GM18909 (cell line): ENCODE results near the gene CES2.

Source experiments
- ATAC-seq: cut with Tn5 transposase; IDR thresholded peaks from one replicate; pipeline ENCODE4 v1.9.1; 2021; ENCODE audit warnings: mild to moderate bottlenecking; ENCODE audit not compliant: unreplicated experiment, poor library complexity

Gene CES2

GRCh38 chr16:66902648-66903543, 32.4 kb upstream of the CES2 start:
- ATAC-seq: no peak

GRCh38 chr16:66903544-66904427, 31.5 kb upstream of the CES2 start:
- ATAC-seq: no peak

GRCh38 chr16:66904428-66904845, 30.9 kb upstream of the CES2 start:
- ATAC-seq: no peak

DNA sequence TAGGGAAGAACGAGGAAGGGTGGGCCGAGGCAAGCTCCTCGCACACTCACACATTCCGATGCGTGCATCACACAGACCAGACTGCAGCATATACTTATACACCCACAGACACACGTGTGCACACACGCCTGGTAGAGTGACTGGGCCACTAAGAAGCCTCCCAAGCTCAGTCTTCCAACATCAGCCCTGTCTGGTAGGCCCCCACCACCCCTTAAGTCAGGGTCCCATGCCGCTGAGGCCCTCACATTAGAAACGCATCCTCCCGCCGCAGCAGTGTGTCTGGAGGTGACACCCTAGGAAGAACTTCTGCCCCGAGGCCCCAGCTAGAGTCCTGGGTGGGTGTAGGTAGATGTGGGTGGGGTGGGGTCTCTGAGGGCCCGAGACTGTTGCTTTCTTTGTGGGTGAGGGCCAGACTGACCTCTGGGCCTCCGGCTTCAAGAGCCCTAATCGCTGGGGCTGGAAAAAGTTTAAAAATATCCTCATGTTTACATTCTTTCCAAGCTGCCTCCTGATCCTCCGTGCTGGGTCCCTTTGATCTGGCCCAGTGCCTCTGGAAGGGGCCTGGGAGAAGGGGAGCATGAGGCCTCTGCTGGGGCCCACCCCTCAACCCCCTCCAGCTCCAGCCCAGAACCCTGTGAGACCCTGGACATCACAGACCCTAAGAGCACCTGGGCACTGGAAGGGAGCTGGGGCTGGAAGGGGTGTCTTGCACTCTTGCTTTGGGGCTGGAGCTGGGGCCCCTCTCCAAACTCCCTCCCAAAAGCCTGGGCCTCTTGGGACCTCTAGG, 30.3 kb upstream of the CES2 start:
- ATAC-seq: no peak

DNA sequence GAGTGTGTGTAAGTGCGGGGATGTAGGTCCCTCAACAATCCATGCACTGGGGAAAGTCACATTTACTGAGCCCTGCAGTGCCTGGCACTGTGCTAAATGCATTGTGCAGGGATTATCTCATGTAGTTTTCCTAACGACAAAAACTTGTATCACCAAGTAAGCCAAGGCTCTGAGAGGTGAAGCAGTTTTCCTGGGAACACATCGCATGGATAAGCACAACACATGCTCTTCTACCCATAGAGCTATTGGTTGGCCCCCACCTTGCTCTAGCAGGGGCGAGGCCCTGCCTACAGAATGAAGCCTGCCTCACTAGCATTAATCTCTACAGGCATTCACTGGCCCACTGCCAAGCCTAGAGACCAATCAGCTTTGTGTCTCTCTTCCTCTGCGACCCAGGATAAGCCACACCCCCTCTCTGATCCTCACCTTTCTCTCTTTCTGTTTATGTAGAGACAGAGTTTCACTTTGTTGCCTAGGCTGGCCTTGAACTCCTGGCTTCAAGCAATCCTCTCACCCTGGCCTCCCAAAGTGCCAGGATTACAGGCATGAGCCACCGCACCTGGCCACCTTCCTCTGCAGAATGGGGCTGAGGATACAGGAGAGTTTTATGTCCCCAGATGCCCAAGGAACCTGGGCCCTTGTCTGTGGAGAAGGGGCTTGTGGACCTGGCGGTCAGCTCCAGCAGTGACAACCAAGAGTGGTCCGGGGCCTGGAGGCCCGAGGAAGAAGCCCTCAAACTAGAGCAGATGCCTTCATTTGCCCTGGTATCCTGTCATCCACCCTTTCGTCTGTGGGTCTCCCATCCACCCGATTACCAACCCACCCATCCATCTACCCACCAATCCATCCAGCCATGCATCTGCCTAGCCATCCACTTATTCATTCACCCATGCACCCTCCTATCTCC, 29.4 kb upstream of the CES2 start:
- ATAC-seq: no peak

- ATAC-seq: no peak
These were observed 28.1 kb upstream of the CES2 start for GRCh38 chr16:66906916-66907836.

GRCh38 chr16:66908116-66908515, 27.2 kb upstream of the CES2 start:
- ATAC-seq: no peak

DNA sequence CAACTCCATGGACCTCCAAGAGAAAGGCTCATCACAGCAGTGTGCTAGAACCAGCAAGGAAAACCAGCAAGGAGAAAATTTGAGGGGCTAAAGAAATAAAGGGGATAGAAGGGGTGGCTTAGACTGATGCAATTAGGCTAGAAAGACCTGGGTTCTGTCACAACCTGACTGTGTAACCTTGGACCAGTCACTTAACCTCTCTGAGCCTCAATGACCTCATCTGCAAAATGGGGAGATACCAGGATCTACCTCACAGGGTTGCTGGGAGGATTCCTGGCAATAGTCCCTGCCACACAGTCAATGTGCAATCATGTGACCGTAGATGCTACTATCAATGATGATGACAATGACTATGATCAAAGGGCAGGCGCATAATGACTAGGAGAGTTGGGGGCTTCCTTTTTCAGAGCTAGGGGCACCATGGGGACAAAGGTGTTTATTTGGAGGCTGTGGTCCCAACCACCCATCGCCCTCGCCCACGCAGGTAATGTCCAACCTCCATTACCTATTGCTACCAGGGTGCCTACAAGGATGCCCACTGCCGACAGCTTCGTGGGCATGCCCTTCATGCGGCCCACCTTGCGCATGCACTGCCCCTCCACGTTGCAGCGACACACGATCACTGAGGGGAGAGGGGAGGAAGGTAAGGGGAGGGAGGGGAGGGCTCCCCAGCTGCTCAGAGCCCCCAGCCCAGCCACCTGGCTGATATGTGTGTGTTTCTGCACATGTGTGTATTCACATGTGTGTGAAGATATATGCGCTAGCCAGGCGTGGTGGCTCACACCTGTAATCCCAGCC, 26.4 kb upstream of the CES2 start:
- ATAC-seq: no peak

DNA sequence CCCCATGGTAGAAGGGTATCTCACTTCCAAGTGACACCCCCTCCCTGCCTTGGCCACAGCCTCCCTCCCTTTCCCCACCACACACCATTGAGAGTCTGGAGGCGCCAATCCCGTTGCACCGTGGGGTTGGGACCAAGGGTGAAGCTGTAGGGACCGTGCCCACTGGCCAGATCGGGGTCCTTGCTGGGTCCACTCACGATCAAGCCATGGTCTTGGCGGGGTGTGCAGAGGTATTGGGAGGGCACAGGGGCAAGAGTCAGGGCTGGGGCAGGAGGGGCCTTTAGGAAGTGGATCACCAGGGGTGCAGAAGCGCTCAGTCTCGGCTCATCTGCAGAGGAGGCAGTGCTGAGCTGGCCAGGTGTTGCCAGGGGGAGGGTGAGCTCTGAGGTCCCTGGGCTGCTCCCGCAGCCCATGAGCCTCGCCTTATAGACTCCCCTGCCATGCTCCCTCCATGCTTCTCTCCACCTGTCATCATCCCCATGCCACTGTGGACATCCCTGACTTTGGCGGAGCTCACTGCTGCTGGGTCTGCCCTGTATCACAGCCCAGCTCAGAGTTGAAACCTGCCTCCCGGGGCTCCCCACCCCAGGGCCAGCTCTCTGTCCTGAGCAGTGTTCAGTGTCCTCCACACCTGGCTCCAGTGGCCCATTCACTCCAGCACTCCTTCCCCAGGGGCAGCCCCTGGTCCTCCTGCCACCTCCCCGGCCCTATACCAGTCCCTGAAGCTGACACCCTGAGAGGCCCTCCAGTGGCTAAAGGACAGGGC, 25.0 kb upstream of the CES2 start:
- no peak for ATAC-seq

- no peak for ATAC-seq
These were observed 24.2 kb upstream of the CES2 start for GRCh38 chr16:66911112-66911511.

GRCh38 chr16:66911801-66912200, 23.5 kb upstream of the CES2 start:
- no peak for ATAC-seq

GRCh38 chr16:66913081-66913480, 22.2 kb upstream of the CES2 start:
- ATAC-seq: no peak

GRCh38 chr16:66913711-66914110, 21.6 kb upstream of the CES2 start:
- no peak for ATAC-seq

DNA sequence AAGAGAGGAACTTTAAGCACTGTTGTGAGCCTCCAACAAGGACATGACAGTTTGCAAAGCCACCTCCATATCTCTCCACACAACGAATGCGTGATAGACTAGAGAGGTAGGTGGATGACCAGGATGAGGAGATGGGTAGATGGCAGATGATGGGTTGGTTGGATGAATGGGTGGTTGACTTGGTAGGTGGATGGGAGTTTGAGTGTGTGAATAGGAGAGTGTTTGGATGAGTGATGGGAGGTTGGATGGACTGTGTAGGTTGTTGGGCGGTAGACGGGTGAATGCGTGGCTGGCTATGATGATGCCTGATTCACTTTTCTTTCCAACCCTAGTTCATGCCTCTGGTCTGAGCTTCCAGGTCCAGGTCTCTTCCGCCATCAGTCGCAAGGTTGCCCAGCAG, 20.8 kb upstream of the CES2 start:
- no peak for ATAC-seq

DNA sequence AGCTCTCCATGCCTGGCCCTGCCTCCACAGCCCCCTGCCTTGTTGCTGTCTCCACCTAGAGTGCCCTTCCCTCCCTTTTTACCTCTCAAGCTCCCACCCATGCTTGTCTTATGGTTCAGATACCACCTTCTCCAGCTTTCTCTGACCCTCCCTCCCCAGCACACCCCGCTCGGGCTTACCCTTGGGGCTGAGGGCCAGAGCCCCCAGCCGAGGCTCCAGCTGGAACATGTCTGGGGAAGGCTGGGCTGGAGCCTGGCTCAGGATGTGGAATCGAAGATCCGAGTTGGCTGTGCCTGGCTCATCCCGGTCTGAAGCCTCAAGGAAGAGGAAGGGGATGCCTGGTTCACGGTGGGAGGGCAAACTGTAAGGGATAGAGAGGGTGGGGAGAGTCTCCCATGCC, 20.3 kb upstream of the CES2 start:
- ATAC-seq: no peak

- ATAC-seq: no peak
These were observed 18.8 kb upstream of the CES2 start for GRCh38 chr16:66916518-66916917.

- no peak for ATAC-seq
These were observed 17.6 kb upstream of the CES2 start for GRCh38 chr16:66917741-66918140.
